Measurements from ENCODE around the gene KDM2B.
A peak's percentile ranks its signal among the peaks of the same experiment; 100 is the strongest.

Gene KDM2B

GRCh38 chr12:121514184-121514742 is 66.6 kb downstream of the KDM2B start:
- Histone ChIP-seq H3K4me2 (ENCODE audit: low read length) (peak overlapping the region; percentile 29), H4K20me1 (ENCODE audit: insufficient read depth, low read length) (peaks cover 74% of the 10 kb centered on the region), H3K9ac (ENCODE audit: low read length) (peak overlapping the region; percentile 3; the same call in 1 of the 2 replicates), H3K27ac (ENCODE audit: low read length) (peak overlapping the region; percentile 82), H2AFZ (ENCODE audit: low read depth, low read length) (no peak overlapping the region), H3K36me3 (replicated peaks; ENCODE audit: low read depth, low read length) (peaks cover 69% of the 10 kb centered on the region), H3K4me1 (ENCODE audit: low read length) (peaks cover 27% of the 10 kb centered on the region), H3K9me3 (ENCODE audit: insufficient read depth, low read length) (no peaks in the 10 kb centered on the region), H3K27me3 (ENCODE audit: low read depth, low read length) (no peaks in the 10 kb centered on the region), H3K79me2 (ENCODE audit: low read length) (peaks cover 91% of the 10 kb centered on the region), H3K4me3 (ENCODE audit: low read length) (no peak overlapping the region)
- no peak for TF ChIP-seq EZH2phosphoT487 (IDR thresholded peaks at IDR 0.05; ENCODE audit: low read depth)
- TF ChIP-seq CTCF (IDR thresholded peaks at IDR 0.05; ENCODE audit: low read depth, low read length): no peak

GRCh38 chr12:121513464-121514183 is 67.2 kb downstream of the KDM2B start:
- Histone ChIP-seq H4K20me1 (ENCODE audit: insufficient read depth, low read length) (peaks cover 72% of the 10 kb centered on the region), H3K9me3 (ENCODE audit: insufficient read depth, low read length) (no peaks in the 10 kb centered on the region), H3K79me2 (ENCODE audit: low read length) (peaks cover 91% of the 10 kb centered on the region), H3K4me2 (ENCODE audit: low read length) (peak overlapping the region; percentile 29; the same call in 1 of the 2 replicates), H3K4me1 (ENCODE audit: low read length) (peaks cover 27% of the 10 kb centered on the region), H3K4me3 (ENCODE audit: low read length) (no peak overlapping the region), H3K36me3 (replicated peaks; ENCODE audit: low read depth, low read length) (peaks cover 67% of the 10 kb centered on the region), H3K27ac (ENCODE audit: low read length) (peak overlapping the region; percentile 82), H3K27me3 (ENCODE audit: low read depth, low read length) (no peaks in the 10 kb centered on the region), H2AFZ (ENCODE audit: low read depth, low read length) (no peak overlapping the region), H3K9ac (ENCODE audit: low read length) (peak overlapping the region; percentile 3; the same call in 1 of the 2 replicates)
- TF ChIP-seq EZH2phosphoT487 (IDR thresholded peaks at IDR 0.05; ENCODE audit: low read depth) (no peak), CTCF (IDR thresholded peaks at IDR 0.05; ENCODE audit: low read depth, low read length) (no peak)

- Histone ChIP-seq H3K4me1 (ENCODE audit: low read length) (peaks cover 27% of the 10 kb centered on the region), H3K36me3 (replicated peaks; ENCODE audit: low read depth, low read length) (peaks cover 67% of the 10 kb centered on the region), H3K27me3 (ENCODE audit: low read depth, low read length) (no peaks in the 10 kb centered on the region), H3K9me3 (ENCODE audit: insufficient read depth, low read length) (no peaks in the 10 kb centered on the region), H2AFZ (ENCODE audit: low read depth, low read length) (no peak overlapping the region), H3K4me2 (ENCODE audit: low read length) (no peak overlapping the region), H3K9ac (ENCODE audit: low read length) (no peak overlapping the region), H4K20me1 (ENCODE audit: insufficient read depth, low read length) (peaks cover 75% of the 10 kb centered on the region), H3K79me2 (ENCODE audit: low read length) (peaks cover 91% of the 10 kb centered on the region), H3K4me3 (ENCODE audit: low read length) (no peak overlapping the region), H3K27ac (ENCODE audit: low read length) (no peak overlapping the region)
- TF ChIP-seq CTCF (IDR thresholded peaks at IDR 0.05; ENCODE audit: low read depth, low read length) (no peak), EZH2phosphoT487 (IDR thresholded peaks at IDR 0.05; ENCODE audit: low read depth) (no peak)
Measured at GRCh38 chr12:121512561-121512960, 68.3 kb downstream of the KDM2B start.

GRCh38 chr12:121511916-121512315 is 68.9 kb downstream of the KDM2B start:
- TF ChIP-seq CTCF (IDR thresholded peaks at IDR 0.05; ENCODE audit: low read depth, low read length) (no peak), EZH2phosphoT487 (IDR thresholded peaks at IDR 0.05; ENCODE audit: low read depth) (no peak)
- Histone ChIP-seq H3K27me3 (ENCODE audit: low read depth, low read length) (no peaks in the 10 kb centered on the region), H3K4me1 (ENCODE audit: low read length) (peaks cover 24% of the 10 kb centered on the region), H3K36me3 (replicated peaks; ENCODE audit: low read depth, low read length) (peaks cover 68% of the 10 kb centered on the region), H4K20me1 (ENCODE audit: insufficient read depth, low read length) (peaks cover 78% of the 10 kb centered on the region), H2AFZ (ENCODE audit: low read depth, low read length) (no peak overlapping the region), H3K79me2 (ENCODE audit: low read length) (peaks cover 91% of the 10 kb centered on the region), H3K4me3 (ENCODE audit: low read length) (no peak overlapping the region), H3K9ac (ENCODE audit: low read length) (no peak overlapping the region), H3K4me2 (ENCODE audit: low read length) (no peak overlapping the region), H3K9me3 (ENCODE audit: insufficient read depth, low read length) (no peaks in the 10 kb centered on the region), H3K27ac (ENCODE audit: low read length) (no peak overlapping the region)

All from OCI-LY3 (cell line).